Hematopoietic multipotent progenitor cell treated with erythropoietin and hydrocortisone succinate and interleukin-3 and kit ligand, for 8 days (in vitro differentiated cells): ENCODE measurements around the gene LRIG1.

Experiments
- DNase-seq: peaks from one replicate; pipeline ENCODE4 v3.0.0-alpha.2; 2015

Gene LRIG1

GRCh38 chr3:66399529-66400232 lies 101.1 kb downstream of the LRIG1 start:
- DNase-seq, result no peak

- no peak for DNase-seq
Observed at GRCh38 chr3:66398228-66399025, 102.4 kb downstream of the LRIG1 start.

GRCh38 chr3:66397745-66398144 lies 103.1 kb downstream of the LRIG1 start:
- DNase-seq, result peak; percentile 10

- DNase-seq, result no peak
Observed at GRCh38 chr3:66396888-66397287, 103.9 kb downstream of the LRIG1 start.

GRCh38 chr3:66396161-66396760 lies 104.6 kb downstream of the LRIG1 start:
- DNase-seq, result no peak

- DNase-seq, result no peak
Observed at GRCh38 chr3:66395635-66396034, 105.2 kb downstream of the LRIG1 start.

GRCh38 chr3:66394753-66395249 lies 106.0 kb downstream of the LRIG1 start:
- no peak for DNase-seq

- no peak for DNase-seq
Observed at GRCh38 chr3:66394019-66394752, 106.6 kb downstream of the LRIG1 start.

- no peak for DNase-seq
Observed at GRCh38 chr3:66393333-66394005, 107.4 kb downstream of the LRIG1 start.

- DNase-seq, result no peak
Observed at GRCh38 chr3:66392966-66393332, 107.9 kb downstream of the LRIG1 start.

- no peak for DNase-seq
Observed at GRCh38 chr3:66392512-66392911, 108.3 kb downstream of the LRIG1 start.

GRCh38 chr3:66390013-66390412 lies 110.8 kb downstream of the LRIG1 start:
- DNase-seq, result no peak

- no peak for DNase-seq
Observed at GRCh38 chr3:66386925-66387650, 113.7 kb downstream of the LRIG1 start.

GRCh38 chr3:66386011-66386924 lies 114.6 kb downstream of the LRIG1 start:
- DNase-seq, result no peak

GRCh38 chr3:66385066-66385465 lies 115.8 kb downstream of the LRIG1 start:
- no peak for DNase-seq

GRCh38 chr3:66383998-66384745 lies 116.7 kb downstream of the LRIG1 start:
- DNase-seq, result no peak

- DNase-seq, result no peak
Observed at GRCh38 chr3:66383023-66383422, 117.8 kb downstream of the LRIG1 start.

- DNase-seq, result no peak
Observed at GRCh38 chr3:66382142-66382541, 118.7 kb downstream of the LRIG1 start.

GRCh38 chr3:66381626-66382025 lies 119.2 kb downstream of the LRIG1 start:
- DNase-seq, result no peak
